Suprapubic skin (tissue), 4 donors: ENCODE data around the gene ANKS1A. TPM values are rescaled to one million over a fixed set of nuclear protein-coding genes. Genes with fewer than 3 reads are reported as not detected.

Experiments
- DNase-seq, 2 donors: peaks; one replicate each; pipeline ENCODE4 v3.0.0-alpha.2; 2019; ENCODE audit warnings: low spot score in 2 of 2
- H3K27ac ChIP-seq: fragments of 200-600 bp; sonication (generic); one replicate; pipeline ENCODE4 v1.5.1; 2019
- H3K27me3 ChIP-seq: fragments of 200-600 bp; sonication (generic); one replicate; pipeline ENCODE4 v1.5.1; 2019
- H3K36me3 ChIP-seq: fragments of 200-600 bp; sonication (generic); one replicate; pipeline ENCODE4 v1.5.1; 2019
- H3K4me1 ChIP-seq: fragments of 200-600 bp; sonication (generic); one replicate; pipeline ENCODE4 v1.5.1; 2019
- H3K4me3 ChIP-seq: fragments of 200-600 bp; sonication (generic); one replicate; pipeline ENCODE4 v1.5.1; 2019; ENCODE audit warnings: mild to moderate bottlenecking
- H3K9me3 ChIP-seq: fragments of 200-600 bp; sonication (generic); one replicate; pipeline ENCODE4 v1.5.1; 2019
- EP300 ChIP-seq: sonication (generic); formaldehyde crosslinking; IDR thresholded peaks from one replicate; pipeline ENCODE4 v1.6.1; 2017; ENCODE audit warnings: antibody characterized with exemption
- POLR2A ChIP-seq, 2 donors: fragments of 450-650 bp; IDR thresholded peaks; one replicate each; pipeline ENCODE4 v1.6.1; 2017; ENCODE audit warnings: antibody characterized with exemption in 2 of 2, mild to moderate bottlenecking in 2 of 2, moderate library complexity in 2 of 2
- POLR2AphosphoS5 ChIP-seq, 3 donors: sonication (generic); formaldehyde crosslinking; IDR thresholded peaks; one replicate each; pipeline ENCODE4 v1.6.1; 2017; ENCODE audit warnings: antibody characterized with exemption in 3 of 3
- WGBS: methylation state at CpG from one replicate; pipeline ENCODE4 v1.1.5; 2018; 5-methylcytosine and 5-hydroxymethylcytosine counted together
- total RNA-seq, 4 donors: library from RNA; depleted of rRNA; stranded (reverse); fragments of >200 nt; gene quantifications; one replicate each; pipeline ENCODE4 v1.1.0, GENCODE V29; 2016
- TF ChIP-seq, protein P1 (sequence below), 2 donors: fragments of 200-600 bp in 1 of 2; fragments of 450-650 bp in 1 of 2; sonication (generic) in 1 of 2; IDR thresholded peaks; one replicate each; pipeline ENCODE4 v1.5.1; 2016 to 2019; ENCODE audit warnings: antibody characterized with exemption in 2 of 2, mild to moderate bottlenecking in 1 of 2, moderate library complexity in 1 of 2

The ANKS1A gene
- total RNA-seq, 4 donors from 2014 or later, result 24.7 to 34.6 (median 30.5) TPM

DNA sequence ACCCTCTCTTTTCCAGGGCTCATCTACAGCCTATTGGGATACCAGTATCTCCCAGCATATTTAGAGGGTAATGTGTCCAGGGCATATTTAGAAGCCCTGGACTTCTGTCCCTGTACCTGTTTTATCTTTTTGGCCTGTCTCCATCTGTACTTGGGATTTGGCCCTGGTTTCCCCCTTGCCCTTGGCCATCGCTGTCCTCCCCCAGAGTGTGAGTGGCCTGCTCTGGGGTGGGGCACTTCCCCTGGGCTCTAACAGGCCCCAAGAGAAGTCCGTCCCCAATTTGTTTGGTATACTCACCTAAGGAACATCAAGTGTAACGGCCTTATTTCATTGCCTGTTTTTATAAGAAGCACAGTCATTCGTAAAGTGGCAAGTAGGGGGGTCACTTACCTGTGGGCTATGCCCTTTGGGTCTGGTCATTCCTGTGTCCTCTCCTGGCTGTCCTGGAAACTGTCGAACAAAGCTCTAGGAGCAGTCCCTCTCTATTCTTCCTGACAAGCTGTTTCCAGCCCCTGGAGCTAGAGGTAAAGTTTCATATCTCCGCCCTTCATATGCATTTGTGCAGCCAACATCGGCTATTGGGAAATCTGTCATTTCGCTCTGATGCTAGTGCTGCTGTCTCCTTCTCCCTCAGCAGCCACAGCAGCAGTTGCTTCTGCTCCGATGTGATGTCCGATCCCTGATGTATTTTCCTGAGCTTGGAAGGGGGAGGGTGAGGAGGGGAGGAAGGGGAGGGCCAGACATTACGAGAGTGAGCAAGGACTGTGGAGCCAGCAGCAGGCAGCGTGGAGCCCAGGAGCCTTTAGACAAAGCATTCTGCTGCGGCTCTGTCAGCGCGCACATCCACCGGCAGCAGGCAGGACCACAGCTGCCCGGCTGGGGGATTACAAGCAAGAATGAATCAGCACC is 168.6 kb downstream of the ANKS1A start:
- TF ChIP-seq, protein P1, sequence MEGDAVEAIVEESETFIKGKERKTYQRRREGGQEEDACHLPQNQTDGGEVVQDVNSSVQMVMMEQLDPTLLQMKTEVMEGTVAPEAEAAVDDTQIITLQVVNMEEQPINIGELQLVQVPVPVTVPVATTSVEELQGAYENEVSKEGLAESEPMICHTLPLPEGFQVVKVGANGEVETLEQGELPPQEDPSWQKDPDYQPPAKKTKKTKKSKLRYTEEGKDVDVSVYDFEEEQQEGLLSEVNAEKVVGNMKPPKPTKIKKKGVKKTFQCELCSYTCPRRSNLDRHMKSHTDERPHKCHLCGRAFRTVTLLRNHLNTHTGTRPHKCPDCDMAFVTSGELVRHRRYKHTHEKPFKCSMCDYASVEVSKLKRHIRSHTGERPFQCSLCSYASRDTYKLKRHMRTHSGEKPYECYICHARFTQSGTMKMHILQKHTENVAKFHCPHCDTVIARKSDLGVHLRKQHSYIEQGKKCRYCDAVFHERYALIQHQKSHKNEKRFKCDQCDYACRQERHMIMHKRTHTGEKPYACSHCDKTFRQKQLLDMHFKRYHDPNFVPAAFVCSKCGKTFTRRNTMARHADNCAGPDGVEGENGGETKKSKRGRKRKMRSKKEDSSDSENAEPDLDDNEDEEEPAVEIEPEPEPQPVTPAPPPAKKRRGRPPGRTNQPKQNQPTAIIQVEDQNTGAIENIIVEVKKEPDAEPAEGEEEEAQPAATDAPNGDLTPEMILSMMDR (IDR thresholded peaks at IDR 0.05), result no peak
- H3K36me3 ChIP-seq, result peaks cover 65% of the 10 kb centered on the region
- no peak for DNase-seq
- no peaks in the 10 kb centered on the region for H3K27me3 ChIP-seq
- no peak overlapping the region for H3K27ac ChIP-seq
- WGBS, result 75% methylated on average over 17 of the region's 17 CpGs
- H3K9me3 ChIP-seq, result no peaks in the 10 kb centered on the region
- H3K4me1 ChIP-seq, result peaks cover 17% of the 10 kb centered on the region
- no peak overlapping the region for H3K4me3 ChIP-seq

DNA sequence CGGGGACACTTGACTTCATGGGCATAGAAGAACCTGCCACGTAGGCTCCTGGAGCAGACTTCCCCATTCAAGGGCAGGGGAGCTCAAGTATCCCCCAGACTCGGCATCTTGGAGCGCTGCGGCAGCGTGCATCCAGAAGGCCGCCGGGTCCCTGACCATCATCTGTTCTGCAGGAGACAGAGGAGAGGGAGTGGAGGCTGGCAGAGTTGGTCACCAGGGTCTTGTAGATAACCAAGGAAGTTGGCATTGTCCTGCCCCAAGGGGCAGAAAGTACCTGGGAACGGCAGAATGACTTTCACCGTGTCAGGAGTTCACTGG is 169.3 kb downstream of the ANKS1A start:
- Histone ChIP-seq H3K36me3 (peaks cover 65% of the 10 kb centered on the region), H3K4me1 (peaks cover 11% of the 10 kb centered on the region), H3K27me3 (no peaks in the 10 kb centered on the region), H3K9me3 (no peaks in the 10 kb centered on the region), H3K4me3 (no peak overlapping the region), H3K27ac (no peak overlapping the region)
- 76% methylated on average over 3 of the region's 10 CpGs for WGBS
- TF ChIP-seq, protein P1 (IDR thresholded peaks at IDR 0.05), result no peak
- no peak for DNase-seq

DNA sequence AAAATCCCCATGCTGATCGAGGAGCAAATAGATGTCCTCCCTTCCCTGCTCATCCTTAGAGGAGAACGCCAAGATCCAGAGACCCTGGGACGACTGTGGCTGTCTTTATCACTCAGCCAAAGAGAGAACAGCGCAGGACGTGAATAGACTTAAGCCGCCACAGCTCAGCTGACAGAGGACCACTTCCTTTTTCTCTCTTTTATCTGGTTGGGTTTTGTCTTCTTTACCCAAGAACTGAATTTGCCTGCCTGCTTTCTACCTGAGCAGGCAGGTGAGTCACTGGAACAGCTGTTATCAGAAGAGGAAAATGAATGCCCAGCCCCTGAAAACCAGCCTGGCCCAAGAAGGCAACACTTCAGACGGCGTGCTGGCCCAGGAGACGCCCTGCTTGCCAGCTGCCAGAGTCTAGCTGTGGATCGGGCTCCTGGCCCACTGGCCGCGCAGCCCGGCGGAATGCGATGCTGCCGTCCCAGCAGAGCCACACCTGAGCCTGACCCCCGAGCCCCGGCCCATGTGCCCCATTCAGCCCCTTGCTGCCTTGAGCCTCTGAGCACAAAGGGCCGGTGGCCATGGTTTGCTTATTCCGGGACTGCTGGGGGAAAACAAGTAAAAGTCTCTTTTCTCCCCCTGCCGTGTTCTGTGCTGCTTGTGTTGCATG is 169.9 kb downstream of the ANKS1A start:
- Histone ChIP-seq H3K4me3 (no peak overlapping the region), H3K9me3 (no peaks in the 10 kb centered on the region), H3K4me1 (peaks cover 8% of the 10 kb centered on the region), H3K36me3 (peaks cover 63% of the 10 kb centered on the region), H3K27ac (no peak overlapping the region), H3K27me3 (no peaks in the 10 kb centered on the region)
- DNase-seq, result no peak
- TF ChIP-seq POLR2A (IDR thresholded peaks at IDR 0.05), result no peak
- no peak for TF ChIP-seq EP300
- TF ChIP-seq POLR2AphosphoS5 (IDR thresholded peaks at IDR 0.05), result no peak
- TF ChIP-seq, protein P1 (IDR thresholded peaks at IDR 0.05), result no peak
- 89% methylated on average over 16 of the region's 21 CpGs for WGBS

DNA sequence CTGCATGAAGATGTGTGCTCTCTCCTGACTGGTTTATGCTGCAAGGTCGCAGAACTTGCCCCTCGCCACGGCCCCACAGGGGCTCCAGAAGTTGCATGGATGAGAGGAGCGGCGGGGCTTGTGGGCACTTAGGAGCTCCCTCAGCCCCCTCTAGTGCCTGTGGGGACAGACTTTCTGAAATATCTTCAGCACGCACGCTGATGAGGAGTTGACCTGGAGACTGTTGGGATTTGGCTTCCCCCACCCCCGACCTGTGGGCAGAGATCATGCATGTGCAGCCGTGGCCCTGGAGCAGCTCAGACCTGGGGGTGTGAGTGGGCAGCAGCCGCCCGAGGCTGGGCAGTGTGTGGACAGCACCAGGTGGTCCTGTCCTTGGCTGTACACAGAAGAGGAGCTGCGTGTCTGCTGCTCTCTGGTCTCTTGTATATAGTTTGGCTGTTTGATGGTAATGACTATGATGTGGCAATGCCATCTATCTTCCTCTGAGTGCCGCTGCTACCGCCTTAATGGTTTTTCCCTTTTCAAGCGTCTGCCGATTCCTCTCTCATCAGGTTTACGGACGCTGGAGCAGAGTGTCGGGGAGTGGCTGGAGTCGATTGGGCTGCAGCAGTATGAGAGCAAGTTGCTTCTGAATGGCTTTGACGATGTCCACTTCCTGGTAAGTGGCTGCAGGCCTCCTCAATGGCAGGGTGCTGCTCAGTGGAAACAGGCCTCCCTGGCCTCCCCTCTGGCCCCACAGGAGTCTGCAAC is 170.7 kb downstream of the ANKS1A start:
- TF ChIP-seq EP300 (no peak), POLR2AphosphoS5 (IDR thresholded peaks at IDR 0.05) (no peak), POLR2A (IDR thresholded peaks at IDR 0.05) (no peak)
- TF ChIP-seq, protein P1 (IDR thresholded peaks at IDR 0.05), result no peak
- Histone ChIP-seq H3K27ac (no peak overlapping the region), H3K4me3 (no peak overlapping the region), H3K9me3 (no peaks in the 10 kb centered on the region), H3K4me1 (peaks cover 8% of the 10 kb centered on the region), H3K36me3 (peaks cover 55% of the 10 kb centered on the region), H3K27me3 (no peaks in the 10 kb centered on the region)
- 81% methylated on average over 16 of the region's 21 CpGs for WGBS
- DNase-seq, result no peak

DNA sequence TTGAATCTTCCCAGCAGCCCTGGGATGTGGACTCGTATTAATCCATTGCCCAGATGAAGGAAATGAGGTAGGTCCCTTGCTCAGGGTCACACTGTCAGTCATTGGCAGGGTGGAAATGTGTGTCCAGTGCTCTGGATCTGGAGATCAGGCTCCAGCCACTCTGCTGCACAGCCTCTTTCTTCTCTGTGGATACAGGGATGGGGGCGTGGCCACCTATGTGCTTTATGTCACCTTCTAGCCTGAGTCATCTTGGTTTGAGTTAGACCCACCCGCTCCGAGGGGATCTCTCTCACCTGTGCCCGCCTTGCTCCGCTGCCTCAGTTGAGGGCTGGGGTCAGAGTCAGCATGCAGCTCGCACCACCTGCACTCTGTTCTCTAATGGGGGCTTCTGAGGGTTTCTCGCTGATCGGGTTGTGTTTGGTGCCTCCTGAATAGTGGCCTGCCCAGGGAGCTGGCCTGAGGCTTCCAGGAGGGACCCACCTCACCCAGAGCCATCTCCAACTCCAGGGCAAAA is 172.1 kb downstream of the ANKS1A start:
- no peaks in the 10 kb centered on the region for H3K9me3 ChIP-seq
- WGBS, result 96% methylated on average over 9 of the region's 9 CpGs
- H3K27me3 ChIP-seq, result no peaks in the 10 kb centered on the region
- DNase-seq, result no peak
- TF ChIP-seq, protein P1 (IDR thresholded peaks at IDR 0.05), result no peak
- TF ChIP-seq EP300, result no peak
- no peak for TF ChIP-seq POLR2A (IDR thresholded peaks at IDR 0.05)
- no peak for TF ChIP-seq POLR2AphosphoS5 (IDR thresholded peaks at IDR 0.05)
- peaks cover 57% of the 10 kb centered on the region for H3K36me3 ChIP-seq
- no peak overlapping the region for H3K4me3 ChIP-seq
- peaks cover 3% of the 10 kb centered on the region for H3K4me1 ChIP-seq
- H3K27ac ChIP-seq, result no peak overlapping the region
